Stomach (tissue), 9 donors: Measurements from ENCODE around the gene TGFB1. TPM values are rescaled to one million over a fixed set of nuclear protein-coding genes. Genes with fewer than 3 reads are reported as not detected.

Source experiments
- DNase-seq, 2 donors: peaks; one replicate each; pipeline versions ENCODE4 v3.0.0 to v3.0.0-alpha.2; 2013 to 2019
- H3K27ac ChIP-seq, 5 donors: fragments of 200-600 bp in 4 of 5; sonication (generic) in 4 of 5; one replicate each; pipeline ENCODE4 v1.5.1; 2013 to 2019; ENCODE audit warnings: mild to moderate bottlenecking in 1 of 5, moderate library complexity in 1 of 5
- H3K27me3 ChIP-seq, 3 donors: fragments of 200-600 bp; sonication (generic); one replicate each; pipeline ENCODE4 v1.5.1; 2017 to 2019; ENCODE audit warnings: mixed run types in 1 of 3
- H3K36me3 ChIP-seq, 4 donors: fragments of 200-600 bp; sonication (generic); 1 replicate in 3 of 4; 2 replicates in 1 of 4; pipeline ENCODE4 v1.5.1; 2016 to 2019
- H3K4me1 ChIP-seq, 4 donors: fragments of 200-600 bp; sonication (generic); one replicate each; pipeline ENCODE4 v1.5.1; 2016 to 2019
- H3K4me3 ChIP-seq, 4 donors: fragments of 200-600 bp; sonication (generic) in 3 of 4; one replicate each; pipeline ENCODE4 v1.5.1; 2016 to 2019; ENCODE audit warnings: mild to moderate bottlenecking in 1 of 4
- H3K9me3 ChIP-seq, 4 donors: fragments of 200-600 bp; sonication (generic); one replicate each; pipeline ENCODE4 v1.5.1; 2016 to 2019
- CTCF ChIP-seq, 7 experiments: fragments of 450-650 bp in 4 of 7; fragments of 200-600 bp in 3 of 7; sonication (generic) in 3 of 7; IDR thresholded peaks; one replicate each; pipeline ENCODE4 v1.5.1; 2016 to 2019; ENCODE audit warnings: antibody characterized with exemption in 7 of 7, control low read depth in 2 of 7, mild to moderate bottlenecking in 1 of 7
- EP300 ChIP-seq: sonication (generic); formaldehyde crosslinking; IDR thresholded peaks from one replicate; pipeline ENCODE4 v1.6.1; 2017; ENCODE audit warnings: antibody characterized with exemption
- POLR2A ChIP-seq, 4 donors: fragments of 450-650 bp; IDR thresholded peaks; one replicate each; pipeline ENCODE4 v1.6.1; 2016; ENCODE audit warnings: antibody characterized with exemption in 4 of 4, control low read depth in 2 of 4, mild to moderate bottlenecking in 1 of 4, moderate library complexity in 1 of 4
- POLR2AphosphoS5 ChIP-seq, 3 donors: sonication (generic); formaldehyde crosslinking; IDR thresholded peaks; one replicate each; pipeline ENCODE4 v1.6.1; 2016; ENCODE audit warnings: antibody characterized with exemption in 3 of 3
- WGBS, 5 donors: extraction: QIAGEN DNeasy Blood & Tissue Kit in 3 of 5; methylation state at CpG; one replicate each; pipeline versions ENCODE4 v1.1.5 to v1.1.7; 2013 to 2018; 5-methylcytosine and 5-hydroxymethylcytosine counted together
- intact Hi-C: fragments of 100-400 bp; cut with DNase I; formaldehyde crosslinking; loops from one replicate; pipeline ENCODE4 v1.15.1; 2023; ENCODE audit warnings: low total_unique reads
- polyA plus RNA-seq, 3 donors: library from polyadenylated mRNA; stranded (reverse); fragments of 200-250 nt; gene quantifications; one replicate each; pipeline ENCODE4 v1.2.3, GENCODE V29; 2013
- total RNA-seq, 5 donors: library from RNA; depleted of rRNA; stranded (reverse); fragments of >200 nt; gene quantifications; one replicate each; pipeline versions ENCODE4 v1.1.0 to v1.2.3, GENCODE V29; 2014 to 2016
- donor health status: healthy with polysubstance abuse.
- donor health status: Bipolar disorder and iron deficiency.
- donor health status: healthy.

Gene TGFB1
- total and polyA plus RNA-seq, 8 donors = 1.3 to 54.3 (median 14.5) TPM

- intact Hi-C loops = no loop called here
- no peak for TF ChIP-seq POLR2A (IDR thresholded peaks at IDR 0.05)
- TF ChIP-seq EP300 = no peak
- TF ChIP-seq CTCF (IDR thresholded peaks at IDR 0.05) = no peak
- TF ChIP-seq POLR2AphosphoS5 (IDR thresholded peaks at IDR 0.05) = no peak
- H3K9me3 ChIP-seq = no peaks in the 10 kb centered on the region
- peaks cover 77 to 96% (median 83%) of the 10 kb centered on the region in 4 donors for H3K4me1 ChIP-seq
- H3K27ac ChIP-seq = peak overlapping the region; percentile 71 to 91 (median 87)
- no peak for DNase-seq
- WGBS, 5 donors = 8 to 25% (median 13%) methylated on average over 7 to 10 of the region's 10 CpGs
- peaks cover 6 to 45% (median 36%) of the 10 kb centered on the region in 4 donors for H3K36me3 ChIP-seq
- H3K27me3 ChIP-seq = no peaks in the 10 kb centered on the region
- peak overlapping the region; percentile 29 to 42 (median 34) for H3K4me3 ChIP-seq
Observed at GRCh38 chr19:41325640-41325946, 28.1 kb downstream of the TGFB1 start.

GRCh38 chr19:41324921-41325639 is 28.6 kb downstream of the TGFB1 start:
- Histone ChIP-seq H3K27ac (peak overlapping the region; percentile 71 to 91 (median 87)), H3K4me3 (peak overlapping the region; percentile 29 to 42 (median 34)), H3K4me1 (peaks cover 77 to 91% (median 82%) of the 10 kb centered on the region in 4 donors), H3K36me3 (peaks cover 12 to 45% (median 36%) of the 10 kb centered on the region in 4 donors), H3K9me3 (no peaks in the 10 kb centered on the region), H3K27me3 (no peaks in the 10 kb centered on the region)
- TF ChIP-seq POLR2A (IDR thresholded peaks at IDR 0.05) (no peak), EP300 (no peak), POLR2AphosphoS5 (IDR thresholded peaks at IDR 0.05) (no peak), CTCF (IDR thresholded peaks at IDR 0.05) (no peak)
- intact Hi-C loops = no loop called here
- 10 to 13% (median 11%) methylated on average over 17 to 23 of the region's 23 CpGs for WGBS, 5 donors
- peak in 1 of 2 donors; percentile 78 for DNase-seq

DNA sequence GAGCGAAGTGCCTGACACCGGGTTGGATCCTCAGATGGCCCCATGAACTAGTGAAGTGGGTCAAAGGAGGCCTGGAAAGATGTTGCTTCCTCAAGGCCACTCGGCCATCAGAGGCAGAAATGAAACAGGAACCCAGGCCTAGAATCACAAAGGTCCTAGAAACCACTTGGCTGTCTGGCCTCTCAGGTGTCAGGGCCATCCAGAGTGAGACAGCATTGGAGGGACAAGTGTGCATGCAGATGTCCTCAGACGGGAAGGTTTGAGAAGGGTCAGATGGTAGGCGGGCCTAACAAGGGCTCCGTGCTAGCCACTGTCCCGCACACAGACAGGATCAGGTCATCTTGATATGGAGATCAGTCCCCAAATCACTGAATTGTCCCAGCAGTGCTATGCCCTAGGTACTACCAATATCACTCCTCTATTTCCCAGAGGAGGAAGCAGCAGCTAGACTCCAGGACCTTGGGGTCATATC is 29.5 kb downstream of the TGFB1 start:
- 57 to 71% (median 65%) methylated on average over 7 of the region's 7 CpGs for WGBS, 5 donors
- Histone ChIP-seq H3K27me3 (no peaks in the 10 kb centered on the region), H3K9me3 (no peaks in the 10 kb centered on the region), H3K4me1 (peaks cover 77 to 85% (median 82%) of the 10 kb centered on the region in 4 donors), H3K36me3 (peaks cover 16 to 48% (median 37%) of the 10 kb centered on the region in 4 donors), H3K4me3 (no peak overlapping the region), H3K27ac (peak overlapping the region; percentile 80 to 91 (median 87))
- DNase-seq = no peak
- TF ChIP-seq EP300 (no peak), CTCF (IDR thresholded peaks at IDR 0.05) (no peak), POLR2A (IDR thresholded peaks at IDR 0.05) (no peak), POLR2AphosphoS5 (IDR thresholded peaks at IDR 0.05) (no peak)
- intact Hi-C loops = no loop called here

DNA sequence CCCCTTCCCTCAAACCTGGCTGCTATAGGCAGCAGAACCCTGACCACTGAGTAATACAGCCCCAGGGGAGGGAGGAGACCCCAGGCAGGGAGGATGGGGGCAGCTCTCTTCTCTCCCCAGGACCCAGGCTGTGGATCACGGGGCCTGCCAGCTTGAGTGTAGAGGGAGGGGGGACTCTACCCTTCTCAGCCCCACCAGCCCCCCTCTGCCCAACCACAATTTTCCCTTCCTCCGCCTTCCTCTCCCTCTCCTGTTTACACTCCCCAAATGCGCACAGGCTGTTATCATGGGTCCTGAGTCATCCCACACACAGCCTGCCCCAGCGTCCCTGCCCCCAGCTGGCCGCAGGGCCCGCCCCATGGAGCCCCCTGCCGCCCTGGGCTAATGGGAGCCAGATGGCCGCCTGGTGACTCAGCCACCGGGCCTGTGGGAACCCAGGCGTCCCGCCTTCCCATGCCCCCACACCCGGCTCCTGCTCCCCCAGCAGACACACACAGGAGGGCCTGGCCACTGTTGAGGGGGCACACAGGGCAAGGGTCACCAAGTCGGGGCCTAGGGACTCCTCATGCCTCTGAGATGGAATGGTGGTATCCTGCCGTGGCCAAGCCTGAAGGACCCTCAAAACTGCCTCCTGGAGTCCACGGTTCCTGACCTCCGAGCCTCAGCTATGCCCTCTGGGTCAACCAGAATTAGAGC is 30.1 kb downstream of the TGFB1 start:
- 31 to 47% (median 40%) methylated on average over 7 to 16 of the region's 16 CpGs for WGBS, 5 donors
- H3K36me3 ChIP-seq = peaks cover 19 to 48% (median 41%) of the 10 kb centered on the region in 4 donors
- H3K4me3 ChIP-seq = peak overlapping the region in 1 of 4 donors; percentile 3
- peak overlapping the region; percentile 80 to 91 (median 87) for H3K27ac ChIP-seq
- intact Hi-C loops = no loop called here
- no peaks in the 10 kb centered on the region for H3K27me3 ChIP-seq
- H3K9me3 ChIP-seq = no peaks in the 10 kb centered on the region
- no peak for TF ChIP-seq CTCF (IDR thresholded peaks at IDR 0.05)
- peak; percentile 37 to 65 (median 45) for TF ChIP-seq POLR2AphosphoS5 (IDR thresholded peaks at IDR 0.05)
- no peak for TF ChIP-seq POLR2A (IDR thresholded peaks at IDR 0.05)
- no peak for TF ChIP-seq EP300
- peak; percentile 60 to 76 for DNase-seq
- peaks cover 70 to 78% (median 76%) of the 10 kb centered on the region in 4 donors for H3K4me1 ChIP-seq
